Gastroesophageal sphincter (tissue), 4 donors: ENCODE measurements around the gene CSF1. TPM values are rescaled to one million over a fixed set of nuclear protein-coding genes. Genes with fewer than 3 reads are reported as not detected.
A peak's percentile ranks its signal among the peaks of the same experiment; 100 is the strongest.
"Not testable (repeated sequence)": the region's sequence is repeated elsewhere in the genome, so short reads cannot be mapped to it uniquely, and the experiment has no call there.

ENCODE experiments used
- ATAC-seq: fragments of 150-250 bp; one replicate; pipeline ENCODE4 v1.9.1; 2016; ENCODE audit warnings: mild to moderate bottlenecking, moderate library complexity
- H3K27ac ChIP-seq, 4 donors: fragments of 200-600 bp; sonication (generic) in 3 of 4; 1 replicate in 3 of 4; 2 replicates in 1 of 4; pipeline ENCODE4 v1.5.1; 2016 to 2019
- H3K27me3 ChIP-seq: fragments of 200-600 bp; sonication (generic); one replicate; pipeline ENCODE4 v1.5.1; 2019
- H3K36me3 ChIP-seq, 2 donors: fragments of 200-600 bp; sonication (generic); one replicate each; pipeline ENCODE4 v1.5.1; 2019; ENCODE audit warnings: control low read depth in 1 of 2
- H3K4me1 ChIP-seq, 3 donors: fragments of 200-600 bp; sonication (generic); 1 replicate in 2 of 3; 2 replicates in 1 of 3; pipeline ENCODE4 v1.5.1; 2016 to 2019; ENCODE audit warnings: control low read depth in 2 of 3
- H3K4me3 ChIP-seq, 2 donors: fragments of 200-600 bp; sonication (generic); one replicate each; pipeline ENCODE4 v1.5.1; 2019; ENCODE audit warnings: mild to moderate bottlenecking in 1 of 2, moderate library complexity in 1 of 2
- H3K9me3 ChIP-seq, 3 donors: fragments of 200-600 bp; sonication (generic); one replicate each; pipeline ENCODE4 v1.5.1; 2017 to 2019; ENCODE audit warnings: control low read depth in 2 of 3
- EP300 ChIP-seq: sonication (generic); formaldehyde crosslinking; IDR thresholded peaks from one replicate; pipeline ENCODE4 v1.6.1; 2017; ENCODE audit warnings: antibody characterized with exemption, mild to moderate bottlenecking
- POLR2A ChIP-seq, 2 donors: fragments of 450-650 bp; IDR thresholded peaks; one replicate each; pipeline ENCODE4 v1.6.1; 2017; ENCODE audit warnings: antibody characterized with exemption in 2 of 2, mild to moderate bottlenecking in 2 of 2, moderate library complexity in 1 of 2
- POLR2AphosphoS5 ChIP-seq: sonication (generic); formaldehyde crosslinking; IDR thresholded peaks from one replicate; pipeline ENCODE4 v1.6.1; 2017; ENCODE audit warnings: antibody characterized with exemption
- WGBS, 2 donors: methylation state at CpG; one replicate each; pipeline ENCODE4 v1.1.5; 2018; ENCODE audit warnings: low coverage in 1 of 2; 5-methylcytosine and 5-hydroxymethylcytosine counted together
- total RNA-seq, 4 donors: library from RNA; depleted of rRNA; stranded (reverse); fragments of >200 nt; gene quantifications; one replicate each; pipeline ENCODE4 v1.1.0, GENCODE V29; 2016
- TF ChIP-seq, protein P1 (sequence below), 4 experiments: fragments of 200-600 bp in 2 of 4; fragments of 450-650 bp in 2 of 4; sonication (generic) in 1 of 4; IDR thresholded peaks; one replicate each; pipeline ENCODE4 v1.5.1; 2017 to 2019; ENCODE audit warnings: antibody characterized with exemption in 4 of 4, mild to moderate bottlenecking in 2 of 4, moderate library complexity in 2 of 4

Gene CSF1
- total RNA-seq, 4 donors from 2014 or later: 29.6 to 50.8 (median 45.9) TPM

DNA sequence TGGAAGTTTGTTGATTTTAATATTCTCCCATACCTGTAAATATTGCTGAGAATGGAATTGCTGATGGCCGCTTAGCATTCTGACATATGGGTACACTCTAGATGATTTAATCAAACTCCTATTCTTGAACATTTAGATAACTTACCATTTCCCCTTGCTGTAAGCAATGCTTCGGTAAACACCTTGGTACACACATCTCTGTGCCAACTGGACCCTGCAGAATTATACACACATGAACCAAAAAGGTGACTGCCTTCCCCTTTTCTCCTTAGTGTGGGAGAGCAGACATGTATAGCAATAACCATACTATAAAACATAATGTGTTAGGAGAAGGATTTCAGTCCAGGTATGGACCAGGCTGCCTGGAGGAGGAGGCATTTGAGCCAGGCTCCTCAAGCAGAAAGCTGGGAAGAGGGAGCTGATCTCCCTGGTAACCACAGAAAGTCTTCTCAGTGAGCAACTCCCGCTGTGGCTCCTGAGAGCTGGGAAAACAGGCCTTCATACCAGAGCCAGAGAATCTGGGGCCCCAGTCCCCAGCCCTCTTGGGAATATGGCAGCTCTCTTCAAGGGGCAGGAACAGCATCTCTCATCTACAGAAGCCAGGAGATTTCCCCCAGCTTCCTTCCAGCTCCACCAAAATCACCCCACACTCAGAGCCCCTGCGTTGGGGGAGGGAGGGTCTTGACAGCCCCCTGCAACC lies 33.9 kb upstream of the CSF1 start:
- Histone ChIP-seq H3K4me1 (peaks cover 0 to 56% (median 32%) of the 10 kb centered on the region in 3 donors), H3K27me3 (no peaks in the 10 kb centered on the region), H3K9me3 (no peaks in the 10 kb centered on the region), H3K27ac (peak overlapping the region; percentile 40 to 90 (median 82)), H3K4me3 (peak overlapping the region in 1 of 2 donors; percentile 11), H3K36me3 (no peaks in the 10 kb centered on the region)
- ATAC-seq: peak; percentile 2
- 92 to 100% methylated on average over 2 to 3 of the region's 4 CpGs for WGBS, 2 donors
- TF ChIP-seq EP300 (no peak), POLR2AphosphoS5 (no peak), POLR2A (IDR thresholded peaks at IDR 0.05) (no peak)
- TF ChIP-seq, protein P1, sequence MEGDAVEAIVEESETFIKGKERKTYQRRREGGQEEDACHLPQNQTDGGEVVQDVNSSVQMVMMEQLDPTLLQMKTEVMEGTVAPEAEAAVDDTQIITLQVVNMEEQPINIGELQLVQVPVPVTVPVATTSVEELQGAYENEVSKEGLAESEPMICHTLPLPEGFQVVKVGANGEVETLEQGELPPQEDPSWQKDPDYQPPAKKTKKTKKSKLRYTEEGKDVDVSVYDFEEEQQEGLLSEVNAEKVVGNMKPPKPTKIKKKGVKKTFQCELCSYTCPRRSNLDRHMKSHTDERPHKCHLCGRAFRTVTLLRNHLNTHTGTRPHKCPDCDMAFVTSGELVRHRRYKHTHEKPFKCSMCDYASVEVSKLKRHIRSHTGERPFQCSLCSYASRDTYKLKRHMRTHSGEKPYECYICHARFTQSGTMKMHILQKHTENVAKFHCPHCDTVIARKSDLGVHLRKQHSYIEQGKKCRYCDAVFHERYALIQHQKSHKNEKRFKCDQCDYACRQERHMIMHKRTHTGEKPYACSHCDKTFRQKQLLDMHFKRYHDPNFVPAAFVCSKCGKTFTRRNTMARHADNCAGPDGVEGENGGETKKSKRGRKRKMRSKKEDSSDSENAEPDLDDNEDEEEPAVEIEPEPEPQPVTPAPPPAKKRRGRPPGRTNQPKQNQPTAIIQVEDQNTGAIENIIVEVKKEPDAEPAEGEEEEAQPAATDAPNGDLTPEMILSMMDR (IDR thresholded peaks at IDR 0.05): no peak

DNA sequence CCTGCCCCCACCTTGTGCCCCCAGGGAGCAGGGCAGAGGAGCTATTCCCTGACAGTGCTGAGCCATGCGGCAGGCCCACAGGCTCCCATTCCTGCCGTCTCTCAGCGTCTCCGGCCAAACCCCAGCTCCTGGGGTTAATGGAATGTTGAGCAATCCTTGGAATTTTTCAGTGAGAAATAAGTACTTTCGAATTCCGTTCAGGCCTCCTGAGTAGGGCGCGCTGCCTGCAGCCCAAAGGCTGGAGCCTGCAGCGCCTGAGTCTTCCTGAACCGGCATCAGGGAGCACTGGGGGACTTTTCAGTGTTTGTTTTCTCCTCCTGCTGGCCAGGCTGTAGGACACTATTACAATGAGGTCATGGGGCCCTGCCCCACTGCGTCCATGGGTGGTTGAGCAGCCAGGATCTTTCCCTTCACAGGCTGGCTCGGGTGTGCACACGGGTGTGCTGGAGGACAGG lies 33.3 kb upstream of the CSF1 start:
- ATAC-seq: peak; percentile 90
- H3K36me3 ChIP-seq: no peaks in the 10 kb centered on the region
- H3K9me3 ChIP-seq: no peaks in the 10 kb centered on the region
- TF ChIP-seq POLR2AphosphoS5 (peak; percentile 80), POLR2A (IDR thresholded peaks at IDR 0.05) (no peak), EP300 (no peak)
- TF ChIP-seq, protein P1 (IDR thresholded peaks at IDR 0.05): peak in 3 of 4 experiments; percentile 47 to 53 (median 50)
- peak overlapping the region in 1 of 2 donors; percentile 11 for H3K4me3 ChIP-seq
- no peaks in the 10 kb centered on the region for H3K27me3 ChIP-seq
- WGBS, 2 donors: 6 to 23% methylated on average over 3 to 4 of the region's 13 CpGs
- peaks cover 0 to 56% (median 30%) of the 10 kb centered on the region in 3 donors for H3K4me1 ChIP-seq
- peak overlapping the region; percentile 40 to 90 (median 82) for H3K27ac ChIP-seq

DNA sequence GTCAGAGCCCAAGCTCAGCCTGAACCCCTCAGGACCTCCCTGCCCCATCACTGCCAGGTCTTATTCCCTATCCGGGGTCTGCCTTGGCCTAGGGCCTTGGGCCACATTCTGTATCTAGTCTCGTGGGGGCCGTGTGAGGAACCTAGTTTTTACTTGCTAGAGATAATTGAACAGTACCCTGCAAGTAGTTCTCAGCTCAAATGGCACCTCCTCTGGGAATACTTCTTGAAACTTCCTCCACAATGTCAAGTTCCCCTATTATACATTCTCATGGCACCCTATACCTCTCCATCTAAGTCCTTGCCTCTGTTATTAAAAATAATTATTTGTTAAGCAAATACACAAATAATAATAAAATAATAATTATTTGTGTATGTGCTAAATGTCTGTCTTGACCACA lies 32.9 kb upstream of the CSF1 start:
- 59 to 60% methylated on average over 1 to 3 of the region's 3 CpGs for WGBS, 2 donors
- peak overlapping the region in 1 of 2 donors; percentile 11 for H3K4me3 ChIP-seq
- H3K27me3 ChIP-seq: no peaks in the 10 kb centered on the region
- no peaks in the 10 kb centered on the region for H3K9me3 ChIP-seq
- no peak for ATAC-seq
- TF ChIP-seq POLR2A (IDR thresholded peaks at IDR 0.05) (no peak), EP300 (no peak), POLR2AphosphoS5 (no peak)
- TF ChIP-seq, protein P1 (IDR thresholded peaks at IDR 0.05): no peak
- peaks cover 0 to 56% (median 27%) of the 10 kb centered on the region in 3 donors for H3K4me1 ChIP-seq
- no peaks in the 10 kb centered on the region for H3K36me3 ChIP-seq
- H3K27ac ChIP-seq: peak overlapping the region; percentile 24 to 90 (median 82)

DNA sequence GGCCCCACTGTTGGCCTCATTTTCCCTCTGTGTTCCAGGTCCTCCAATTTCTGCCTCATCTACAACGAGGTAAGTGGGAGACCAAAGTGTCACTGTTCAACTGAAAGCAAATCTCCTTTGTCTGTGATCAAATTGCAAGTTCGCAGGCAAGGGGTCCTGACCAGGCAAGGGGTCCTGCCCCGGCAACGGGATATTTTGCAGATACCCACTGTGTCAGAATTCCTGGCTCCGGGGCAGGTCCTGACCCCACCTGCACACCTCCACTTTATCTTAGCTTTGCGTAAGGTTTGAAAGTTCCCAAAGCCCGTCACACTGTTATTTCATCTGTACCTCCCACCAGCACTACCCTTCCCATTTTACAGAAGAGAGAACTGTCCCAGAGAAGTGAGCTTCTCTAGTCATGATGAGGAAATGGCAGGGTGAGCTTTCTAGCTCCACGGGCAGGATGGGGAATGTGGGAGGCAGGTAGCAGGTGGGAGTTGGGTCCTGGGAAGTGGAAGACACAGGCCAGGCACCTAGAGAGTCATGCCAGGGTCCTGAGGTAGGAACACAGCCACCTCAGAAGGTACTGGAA lies 32.0 kb upstream of the CSF1 start:
- no peaks in the 10 kb centered on the region for H3K9me3 ChIP-seq
- peaks cover 0 to 59% (median 30%) of the 10 kb centered on the region in 3 donors for H3K4me1 ChIP-seq
- WGBS, 2 donors: 89% methylated on average over 4 of the region's 8 CpGs; no CpG with 5 or more reads in 1 of the 2 donors
- no peaks in the 10 kb centered on the region for H3K27me3 ChIP-seq
- H3K36me3 ChIP-seq: no peaks in the 10 kb centered on the region
- TF ChIP-seq, protein P1 (IDR thresholded peaks at IDR 0.05): no peak
- TF ChIP-seq EP300: no peak
- TF ChIP-seq POLR2A (IDR thresholded peaks at IDR 0.05): no peak
- TF ChIP-seq POLR2AphosphoS5: no peak
- no peak for ATAC-seq
- H3K4me3 ChIP-seq: no peak overlapping the region
- peak overlapping the region in 2 of 4 donors; percentile 79 to 84 for H3K27ac ChIP-seq

DNA sequence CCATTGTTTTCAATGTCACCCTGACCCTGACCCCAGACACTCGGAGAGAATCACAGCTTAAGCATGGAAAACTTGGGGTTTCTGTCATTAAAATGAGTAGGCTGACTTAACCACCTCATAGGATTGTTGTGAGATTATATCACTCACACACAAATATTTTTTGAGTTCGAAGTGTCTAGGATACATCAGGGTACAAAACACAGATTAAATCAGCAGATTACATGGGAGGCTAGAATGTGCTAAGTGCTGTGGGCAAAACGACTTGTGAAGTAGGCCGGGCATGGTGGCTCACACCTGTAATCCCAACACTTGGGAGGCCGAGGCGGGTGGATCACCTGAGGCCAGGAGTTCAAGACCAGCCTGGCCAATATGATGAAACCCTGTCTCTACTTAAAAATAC lies 31.3 kb upstream of the CSF1 start:
- H3K36me3 ChIP-seq, H3K4me3 ChIP-seq, H3K9me3 ChIP-seq, ATAC-seq, H3K27me3 ChIP-seq: not testable (repeated sequence)
- WGBS, 2 donors: 60 to 95% methylated on average over 5 of the region's 6 CpGs
- peaks cover 0 to 64% (median 34%) of the 10 kb centered on the region in 3 donors for H3K4me1 ChIP-seq
- H3K27ac ChIP-seq: peak overlapping the region in 2 of 4 donors; percentile 44 to 84
